ENCODE measurements around the gene PTGER3. TPM values are rescaled to one million over a fixed set of nuclear protein-coding genes. Genes with fewer than 3 reads are reported as not detected.
"Not testable (repeated sequence)": the region's sequence is repeated elsewhere in the genome, so short reads cannot be mapped to it uniquely, and the experiment has no call there.

The PTGER3 gene
- total RNA-seq, 1 donor from 2014 or later: 0.06 TPM

- DNase-seq (ENCODE audit: extremely low read depth, low read depth, low spot score): no peak
Measured at GRCh38 chr1:71014178-71014579, 33.4 kb downstream of the PTGER3 start.

DNA sequence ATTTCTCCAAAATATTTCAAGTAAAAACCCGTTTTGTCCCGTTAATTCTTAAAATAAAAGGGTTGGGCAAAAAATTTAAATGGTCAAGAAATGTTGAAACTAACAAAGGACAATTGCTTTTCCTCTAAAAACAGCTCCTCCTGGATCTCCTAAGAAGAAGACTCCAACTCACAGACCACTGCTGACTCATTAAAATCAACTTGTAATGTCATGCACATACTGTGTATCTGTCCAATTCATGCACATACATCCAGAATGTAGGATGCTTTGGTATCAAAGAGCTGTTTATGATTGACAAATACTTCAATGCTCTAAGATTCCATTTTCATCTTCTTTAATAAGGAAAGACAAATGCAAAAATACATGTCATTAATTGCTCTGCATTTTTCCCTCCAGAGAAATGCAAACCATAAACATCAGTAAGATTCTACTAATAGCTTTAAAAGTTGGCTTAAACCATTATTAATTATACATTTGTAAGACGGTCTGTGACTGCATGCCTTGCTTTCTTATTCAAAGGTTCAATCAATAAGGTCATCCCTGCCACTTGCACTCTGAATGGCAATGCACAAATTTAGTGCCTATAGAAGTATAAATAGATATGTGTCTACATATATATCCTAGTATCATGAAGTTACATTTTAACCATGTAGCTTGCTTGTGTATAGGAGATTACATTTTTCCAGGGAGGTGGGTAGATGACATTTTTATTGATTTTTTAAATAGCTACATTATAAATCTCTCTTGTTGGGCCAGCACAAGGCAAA is 44.7 kb downstream of the PTGER3 start:
- DNase-seq (ENCODE audit: extremely low read depth, low read depth, low spot score): no peak

GRCh38 chr1:71001624-71002023 is 46.0 kb downstream of the PTGER3 start:
- no peak for DNase-seq (ENCODE audit: extremely low read depth, low read depth, low spot score)

- no peak for DNase-seq (ENCODE audit: extremely low read depth, low read depth, low spot score)
Measured at GRCh38 chr1:70997793-70998192, 49.8 kb downstream of the PTGER3 start.

- DNase-seq (ENCODE audit: extremely low read depth, low read depth, low spot score): no peak
Measured at GRCh38 chr1:70994753-70995268, 52.8 kb downstream of the PTGER3 start.

- no peak for DNase-seq (ENCODE audit: extremely low read depth, low read depth, low spot score)
Measured at GRCh38 chr1:70993798-70994197, 53.8 kb downstream of the PTGER3 start.

DNA sequence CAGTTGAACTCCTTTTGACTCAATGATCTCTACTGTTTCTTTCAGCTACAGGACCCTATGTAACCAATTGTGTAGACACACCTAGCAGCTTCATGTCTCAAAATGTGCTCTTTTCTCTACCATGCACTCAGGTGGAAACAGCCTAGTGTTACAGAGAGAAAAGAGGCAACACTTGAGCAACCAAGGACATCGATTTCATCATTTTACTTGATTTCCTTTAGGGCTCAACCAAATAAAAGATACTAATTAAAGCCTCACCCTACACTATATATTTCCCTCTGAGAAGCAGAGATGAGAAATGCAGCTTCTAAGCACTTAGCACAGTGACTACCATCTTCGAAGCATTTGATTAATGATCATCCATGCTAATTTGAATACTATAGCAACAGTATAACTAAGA is 55.1 kb downstream of the PTGER3 start:
- DNase-seq (ENCODE audit: extremely low read depth, low read depth, low spot score): no peak

DNA sequence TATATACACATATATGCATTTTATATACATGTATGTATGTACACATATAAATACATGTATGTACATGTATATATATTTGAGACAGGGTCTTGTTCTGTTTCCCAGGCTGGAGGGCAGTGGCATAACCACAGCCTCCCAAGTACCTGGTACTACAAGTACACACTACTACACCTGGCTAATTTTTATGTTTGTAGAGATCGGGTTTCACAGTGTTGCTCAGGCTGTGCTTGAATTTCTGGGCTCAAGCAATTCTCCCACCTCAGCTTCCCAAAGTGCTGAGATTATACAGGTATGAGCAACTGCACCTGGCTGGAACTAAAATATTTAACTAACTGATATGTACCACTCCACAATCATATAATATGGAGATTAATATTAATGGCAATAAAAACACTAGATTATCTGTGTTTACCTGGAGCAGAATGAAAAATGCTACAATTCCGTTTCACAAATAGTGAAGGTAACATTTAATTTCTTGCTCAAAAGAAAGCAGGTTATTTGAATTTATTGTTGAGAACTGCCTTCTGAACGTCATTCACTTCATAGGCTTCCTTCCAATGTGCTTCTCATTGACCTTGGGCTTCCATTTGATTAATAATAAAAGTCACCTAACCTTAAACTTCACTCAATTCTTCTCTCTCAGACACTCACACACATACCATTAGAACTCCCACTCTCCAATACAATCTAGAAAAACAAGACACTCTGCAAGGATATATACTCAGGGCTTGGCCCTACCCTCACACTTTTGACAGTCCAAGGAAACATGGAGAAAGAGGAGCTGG is 57.0 kb downstream of the PTGER3 start:
- no peak for DNase-seq (ENCODE audit: extremely low read depth, low read depth, low spot score)

GRCh38 chr1:70987497-70987896 is 60.1 kb downstream of the PTGER3 start:
- DNase-seq (ENCODE audit: extremely low read depth, low read depth, low spot score): no peak

GRCh38 chr1:70985776-70986225 is 61.8 kb downstream of the PTGER3 start:
- not testable (repeated sequence) for DNase-seq (ENCODE audit: extremely low read depth, low read depth, low spot score)

GRCh38 chr1:70985278-70985677 is 62.3 kb downstream of the PTGER3 start:
- not testable (repeated sequence) for DNase-seq (ENCODE audit: extremely low read depth, low read depth, low spot score)

- no peak for DNase-seq (ENCODE audit: extremely low read depth, low read depth, low spot score)
Measured at GRCh38 chr1:70980361-70980760, 67.3 kb downstream of the PTGER3 start.

- DNase-seq (ENCODE audit: extremely low read depth, low read depth, low spot score): no peak
Measured at GRCh38 chr1:70979881-70980280, 67.7 kb downstream of the PTGER3 start.

DNA sequence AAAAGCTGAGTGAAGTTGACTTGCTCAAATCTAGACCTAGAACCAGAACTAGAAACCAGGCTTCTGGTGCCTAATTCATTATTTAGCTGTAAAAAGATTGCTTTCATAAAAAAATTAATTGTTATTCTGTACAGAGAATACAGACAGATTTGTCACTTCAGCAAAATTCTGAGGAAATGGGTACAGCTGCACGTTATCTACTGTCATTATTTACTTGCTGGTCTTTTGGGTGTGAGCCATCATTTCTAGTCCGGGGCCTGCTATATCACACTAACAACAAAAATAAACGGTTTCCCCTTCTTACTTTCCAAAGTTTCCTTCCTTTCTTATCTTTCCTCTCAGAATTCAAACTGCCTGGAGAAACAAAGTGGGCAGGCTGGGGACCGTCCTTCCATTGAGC is 68.3 kb downstream of the PTGER3 start:
- DNase-seq (ENCODE audit: extremely low read depth, low read depth, low spot score): no peak

DNA sequence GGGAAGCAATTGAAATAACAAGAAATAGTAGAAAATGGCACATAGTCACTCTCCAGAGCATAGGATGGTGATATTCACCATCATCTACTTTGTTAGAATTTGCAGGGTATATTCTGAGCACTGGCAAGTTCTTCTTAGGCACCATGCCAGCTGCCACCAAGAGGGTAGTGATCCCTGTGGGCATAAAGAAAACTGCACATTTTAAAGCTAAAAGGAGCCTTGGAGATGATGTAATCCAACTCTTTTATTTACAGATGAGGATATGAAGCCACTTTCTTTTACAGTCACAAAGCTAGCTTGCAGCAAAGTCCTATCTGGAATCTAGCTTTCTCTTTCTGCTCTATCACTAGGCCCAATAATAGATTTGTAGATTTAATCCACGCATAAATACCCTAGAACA is 69.0 kb downstream of the PTGER3 start:
- no peak for DNase-seq (ENCODE audit: extremely low read depth, low read depth, low spot score)

GRCh38 chr1:70977575-70977974 is 70.0 kb downstream of the PTGER3 start:
- no peak for DNase-seq (ENCODE audit: extremely low read depth, low read depth, low spot score)

GRCh38 chr1:70977041-70977440 is 70.6 kb downstream of the PTGER3 start:
- no peak for DNase-seq (ENCODE audit: extremely low read depth, low read depth, low spot score)

DNA sequence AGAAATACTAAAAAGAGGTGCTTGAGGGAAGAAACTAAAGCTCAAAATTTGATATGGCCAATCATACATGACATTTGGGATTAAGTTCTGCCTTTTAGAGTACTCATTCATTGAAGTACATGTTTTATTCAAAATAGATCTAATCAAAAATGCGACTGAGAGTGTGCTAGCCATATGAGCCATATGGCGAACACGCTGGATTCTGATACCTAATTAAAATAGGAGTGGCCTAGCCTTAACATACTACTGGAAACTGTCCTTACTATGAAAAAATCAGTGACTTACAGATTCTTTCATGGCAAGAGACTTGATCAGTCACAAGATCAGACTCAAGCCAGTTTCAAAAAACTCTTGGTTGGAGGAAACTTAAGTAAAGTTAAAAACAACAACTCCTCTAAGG is 73.9 kb downstream of the PTGER3 start:
- no peak for DNase-seq (ENCODE audit: extremely low read depth, low read depth, low spot score)

DNA sequence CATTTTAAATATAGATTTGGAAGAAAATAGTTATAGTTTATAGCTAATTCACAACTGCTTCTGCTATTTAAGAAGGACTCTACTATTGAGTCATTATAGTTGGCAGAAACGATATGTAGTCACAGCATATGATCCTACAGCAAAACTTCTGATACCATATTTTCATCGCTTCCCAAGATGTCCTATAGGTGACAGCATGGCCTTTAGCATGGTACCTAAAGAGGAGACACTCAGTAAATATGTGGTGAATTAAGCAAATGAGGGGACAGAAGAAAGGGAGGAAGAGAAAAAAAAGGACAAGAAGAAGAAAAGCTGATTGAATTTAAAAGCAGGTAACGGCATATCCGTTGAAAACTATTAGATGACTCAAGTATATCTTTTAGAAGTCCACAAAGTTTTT is 77.2 kb downstream of the PTGER3 start:
- no peak for DNase-seq (ENCODE audit: extremely low read depth, low read depth, low spot score)

DNA sequence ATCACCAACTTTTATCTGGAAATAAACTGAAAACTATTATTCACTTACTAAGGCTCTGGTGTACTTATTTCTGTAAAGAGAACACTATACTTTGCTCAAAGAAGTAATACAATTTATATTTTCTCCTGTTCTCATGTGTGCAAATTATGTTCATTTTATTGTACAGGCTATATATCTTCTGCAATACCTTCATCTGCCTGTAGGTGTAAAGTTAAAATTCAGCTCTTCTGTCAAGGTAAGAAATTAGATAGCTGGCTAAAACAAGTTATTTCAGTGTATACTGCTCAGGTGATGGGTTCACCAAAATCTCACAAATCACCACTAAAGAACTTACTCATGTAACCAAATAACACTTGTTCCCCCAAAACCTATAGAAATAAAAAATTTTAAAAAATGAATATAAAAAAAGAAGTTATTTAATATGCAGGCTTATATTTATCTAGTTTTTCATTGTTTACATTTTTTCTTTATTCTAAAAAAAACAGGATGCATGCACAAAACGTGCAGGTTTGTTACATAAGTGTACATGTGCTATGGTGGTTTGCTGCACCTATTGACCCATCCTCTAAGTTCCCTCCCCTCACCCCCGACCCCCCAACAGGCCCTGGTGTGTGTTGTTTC is 81.5 kb downstream of the PTGER3 start:
- no peak for DNase-seq (ENCODE audit: extremely low read depth, low read depth, low spot score)

DNA sequence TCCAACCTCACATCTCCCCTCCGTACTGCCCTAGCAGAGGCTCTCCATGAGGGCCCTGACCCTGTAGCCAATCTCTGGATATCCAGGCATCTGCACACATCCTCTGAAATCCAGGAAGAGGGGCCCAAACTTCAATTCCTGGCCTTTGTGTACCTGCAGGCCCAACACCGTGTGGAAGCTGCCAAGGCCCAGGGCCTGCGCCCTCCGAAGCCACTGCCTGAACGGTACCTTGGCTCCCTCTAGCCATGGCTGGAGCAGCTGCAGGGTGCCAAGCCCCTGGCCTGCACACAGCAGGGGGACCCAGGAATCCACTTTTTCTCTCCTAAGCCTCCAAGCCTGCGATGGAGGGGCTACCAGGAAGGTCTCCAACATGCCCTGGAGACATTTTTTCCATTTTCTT is 84.2 kb downstream of the PTGER3 start:
- no peak for DNase-seq (ENCODE audit: extremely low read depth, low read depth, low spot score)

Measured in glomerular endothelial cell (primary cell).